HG02798 (cell line): Measurements from ENCODE around the gene HK2.
"Not testable (repeated sequence)": the region's sequence is repeated elsewhere in the genome, so short reads cannot be mapped to it uniquely, and the experiment has no call there.

Experiments used
- ATAC-seq: cut with Tn5 transposase; IDR thresholded peaks from one replicate; pipeline ENCODE4 v1.9.1; 2021; ENCODE audit warnings: mild to moderate bottlenecking; ENCODE audit not compliant: unreplicated experiment, poor library complexity

Gene HK2

DNA sequence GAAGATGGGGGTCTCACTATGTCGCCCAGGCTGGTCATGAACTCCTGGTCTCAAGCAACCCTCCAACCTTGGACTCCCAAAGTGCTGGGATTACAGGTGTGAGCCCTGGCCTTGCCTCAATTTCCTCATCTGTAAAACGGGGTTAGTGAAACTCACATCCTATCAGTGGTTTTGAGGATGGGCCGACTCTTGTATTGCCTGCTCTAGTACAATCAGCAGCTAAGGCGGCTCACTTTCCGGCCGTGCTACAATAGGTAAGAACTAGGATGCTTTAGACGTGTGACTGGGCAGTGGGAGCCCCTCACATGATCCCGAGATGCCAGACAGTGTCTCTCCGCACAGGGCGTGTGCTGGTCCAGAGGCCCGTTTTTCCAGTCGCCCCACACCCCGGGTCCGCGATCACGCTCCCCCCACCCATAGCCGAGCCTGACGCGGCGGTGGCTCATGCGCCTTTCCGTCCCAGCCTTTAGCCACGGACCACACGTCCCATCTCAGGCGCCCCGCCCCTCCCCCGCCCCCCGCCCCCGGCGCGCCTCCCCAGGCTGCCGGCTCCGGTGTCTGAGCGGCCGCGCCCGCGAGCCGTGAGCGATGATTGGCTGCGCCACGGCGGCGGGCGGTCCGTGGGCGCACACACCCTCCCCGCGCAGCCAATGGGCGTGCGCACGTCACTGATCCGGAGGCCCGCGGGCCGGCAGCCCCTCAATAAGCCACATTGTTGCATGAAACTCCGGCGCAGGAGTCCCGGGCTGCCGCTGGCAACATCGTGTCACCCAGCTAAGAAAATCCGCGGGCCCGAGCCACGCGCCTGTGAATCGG, at the start of gene HK2:
Gene HK2 (plus strand): TSS at position 710 of the 816 bp plus-strand sequence. CDS start 454 bp downstream, outside the sequence.
- peak; percentile 87 for ATAC-seq

GRCh38 chr2:74789271-74789670, 44.7 kb upstream of the HK2 start:
- no peak for ATAC-seq

DNA sequence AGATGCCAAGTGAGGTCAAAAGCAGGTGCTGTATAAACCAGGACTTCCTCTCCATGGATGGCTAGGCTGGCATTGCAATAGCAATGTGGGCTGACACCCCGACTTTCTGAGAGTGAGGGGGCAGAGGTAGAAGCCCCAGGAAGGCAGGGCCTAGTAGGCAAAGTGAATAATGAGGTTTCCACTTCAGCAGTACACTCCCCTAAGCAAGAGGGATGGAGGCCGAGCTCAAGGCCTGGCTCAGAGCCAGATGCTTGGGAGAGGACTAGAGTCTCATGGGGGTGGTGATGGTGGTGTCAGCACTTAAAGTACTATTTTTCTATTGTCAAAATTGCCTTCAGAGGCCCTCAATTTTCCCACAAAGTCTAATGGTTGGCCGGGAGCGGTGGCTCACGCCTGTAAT, 41.6 kb upstream of the HK2 start:
- ATAC-seq: no peak

GRCh38 chr2:74794878-74795277, 39.0 kb upstream of the HK2 start:
- not testable (repeated sequence) for ATAC-seq

GRCh38 chr2:74806355-74806839, 27.5 kb upstream of the HK2 start:
- ATAC-seq: no peak

GRCh38 chr2:74806920-74807319, 27.0 kb upstream of the HK2 start:
- ATAC-seq: no peak

DNA sequence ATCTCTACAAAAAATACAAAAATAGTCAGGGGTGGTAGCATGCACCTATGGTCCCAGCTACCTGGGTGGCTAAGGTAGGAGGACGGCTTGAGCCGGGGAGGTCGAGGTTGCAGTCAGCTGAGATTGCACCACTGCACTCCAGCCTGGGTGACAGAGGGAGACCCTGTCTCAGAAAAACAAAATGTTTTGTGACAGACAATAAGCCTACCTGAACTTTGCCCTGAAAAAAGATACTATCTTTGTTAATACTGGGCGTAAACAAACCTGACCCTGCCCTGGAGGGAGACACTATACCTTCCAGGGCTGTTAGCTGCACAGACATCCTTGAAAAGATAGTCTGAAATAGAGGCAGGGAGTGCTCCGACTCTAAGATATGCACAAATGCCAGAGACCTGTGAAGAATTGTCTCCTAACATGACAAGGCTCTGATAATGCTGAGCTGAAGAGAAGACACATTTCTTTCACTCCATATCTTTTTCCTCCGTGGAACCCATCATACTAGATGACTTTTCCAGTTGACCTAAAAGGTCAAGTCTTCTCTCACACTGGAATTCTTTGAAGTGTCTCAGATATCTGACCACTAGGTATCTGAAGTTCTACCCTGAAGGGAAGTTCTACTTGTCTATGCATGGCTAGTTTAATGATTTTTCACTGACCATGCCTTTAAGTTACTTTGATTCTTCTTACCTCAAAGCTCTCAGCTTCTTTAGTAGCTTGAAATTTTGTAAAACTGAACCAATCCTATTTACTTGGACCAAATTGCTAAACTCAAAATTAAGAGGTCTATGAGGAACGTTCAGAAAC, 20.9 kb upstream of the HK2 start:
- ATAC-seq: no peak

GRCh38 chr2:74814102-74814501, 19.8 kb upstream of the HK2 start:
- ATAC-seq: no peak

DNA sequence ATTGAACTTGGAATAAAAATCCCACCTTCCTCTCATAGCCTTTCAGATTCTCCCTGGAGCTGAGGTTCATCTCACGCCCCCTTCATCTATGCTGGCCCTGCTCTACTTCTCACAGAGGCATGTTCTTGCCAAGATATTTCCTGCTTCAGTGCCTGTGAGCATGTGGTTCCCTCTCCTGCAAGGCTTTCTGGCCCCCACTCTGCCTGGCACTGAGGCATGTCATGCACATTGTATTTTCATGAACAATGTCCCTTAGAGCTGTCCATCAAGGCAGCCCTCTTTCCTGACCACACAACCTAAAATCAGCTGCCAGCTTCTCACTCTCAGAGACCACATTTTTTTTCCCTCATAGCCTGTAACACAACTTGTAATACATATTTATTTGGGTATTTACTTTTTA, 18.0 kb upstream of the HK2 start:
- no peak for ATAC-seq

DNA sequence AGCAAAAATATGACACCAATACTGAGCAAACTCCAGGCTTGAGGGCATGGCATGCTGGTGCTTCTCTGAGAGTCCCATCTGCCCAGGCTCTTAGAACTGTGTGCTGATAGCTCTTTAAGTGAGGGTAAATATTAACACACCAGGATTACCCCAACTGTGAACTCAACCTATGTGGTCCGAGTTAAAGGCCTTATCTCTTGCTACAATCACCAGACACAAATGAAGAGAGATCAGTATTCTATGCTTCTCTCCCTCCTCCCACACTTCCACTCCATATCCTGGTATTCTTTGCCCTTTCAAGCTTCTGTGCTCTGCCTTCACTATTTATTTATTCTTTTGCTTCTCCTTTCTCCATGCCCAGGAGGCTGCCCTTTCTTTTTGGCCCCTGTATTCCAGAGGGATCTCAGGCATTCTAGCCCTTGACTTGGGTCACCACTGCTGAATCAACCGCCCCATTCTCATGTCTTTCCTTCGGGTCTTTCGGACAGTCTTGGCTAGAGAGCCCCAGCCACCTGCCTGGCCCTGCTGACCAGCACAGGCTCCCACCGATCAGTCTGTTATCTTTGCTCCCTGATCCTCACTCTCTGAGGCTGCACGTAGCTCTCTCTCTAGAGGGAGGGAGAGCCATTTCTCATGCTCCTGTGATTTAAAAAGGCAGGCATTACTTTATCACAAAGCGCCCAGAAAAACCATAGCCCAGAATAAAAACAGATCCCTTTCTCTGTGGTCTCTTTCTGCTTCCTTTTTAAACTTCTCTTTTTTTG, 17.2 kb upstream of the HK2 start:
- no peak for ATAC-seq

- no peak for ATAC-seq
Measured at GRCh38 chr2:74817304-74817675, 16.6 kb upstream of the HK2 start.

GRCh38 chr2:74819702-74820101, 14.2 kb upstream of the HK2 start:
- ATAC-seq: no peak

DNA sequence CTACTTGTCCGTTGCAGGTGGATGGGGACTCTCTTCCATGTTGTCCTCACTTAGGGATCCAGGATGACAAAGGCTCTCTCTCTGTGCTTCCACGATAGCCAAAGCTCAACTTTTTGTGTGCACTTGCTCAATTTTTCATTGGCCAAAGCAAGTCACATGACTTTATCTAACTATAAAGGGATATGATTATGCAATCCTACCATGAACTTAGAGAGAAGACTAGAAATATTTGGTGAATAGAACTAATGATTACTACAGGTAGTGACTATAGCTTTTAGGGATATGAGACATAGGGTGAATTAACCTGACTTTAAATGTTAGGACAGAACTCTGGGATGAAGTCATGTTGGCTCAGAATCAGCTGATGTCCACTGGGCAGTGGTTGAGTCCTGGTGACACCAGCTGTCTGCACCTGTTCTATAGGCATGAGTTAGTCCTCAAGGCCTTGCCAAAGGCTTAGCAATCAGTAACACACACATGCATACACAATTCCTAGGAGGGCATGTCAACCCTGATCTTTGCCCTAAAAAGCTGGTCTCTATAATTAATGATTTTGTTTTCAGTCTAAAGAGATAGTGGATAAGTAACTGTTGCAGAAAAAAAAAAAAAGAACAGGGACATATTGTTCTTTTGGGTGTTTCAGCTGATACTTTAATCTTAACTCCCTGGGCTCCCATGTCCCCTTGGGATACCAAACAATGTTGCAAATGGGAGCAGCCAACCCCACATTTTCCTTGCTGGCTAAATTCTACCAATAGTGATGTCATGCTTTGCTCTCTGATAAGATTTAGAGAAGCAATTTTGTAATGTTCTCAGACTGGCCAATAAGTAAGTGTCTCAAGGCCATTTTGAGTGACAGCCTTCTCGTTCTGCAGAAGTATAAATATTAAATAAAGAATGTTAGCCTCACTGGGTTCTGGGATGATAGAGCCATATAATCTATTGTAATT, 12.5 kb upstream of the HK2 start:
- ATAC-seq: no peak

GRCh38 chr2:74822771-74823566, 11.0 kb upstream of the HK2 start:
- no peak for ATAC-seq

- ATAC-seq: no peak
Measured at GRCh38 chr2:74824679-74825078, 9.2 kb upstream of the HK2 start.

DNA sequence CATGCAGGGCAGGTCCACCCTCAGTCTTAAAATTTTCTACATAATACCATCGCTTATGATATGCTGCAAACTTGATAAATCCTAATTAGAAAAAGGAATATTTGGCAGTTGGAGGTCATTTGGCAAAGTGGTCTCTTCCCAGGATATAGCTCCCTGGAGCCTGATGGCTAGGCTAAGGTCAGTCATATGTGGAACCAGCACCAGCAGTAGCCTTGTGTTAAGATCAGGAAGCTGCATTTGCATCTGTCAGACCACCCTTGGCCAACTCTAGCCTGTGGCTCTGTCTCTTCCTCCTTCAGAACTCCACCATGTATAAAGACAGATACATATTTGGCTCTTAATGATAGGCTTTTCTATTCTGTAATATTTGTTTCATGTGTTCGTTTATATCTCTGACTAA, 5.4 kb upstream of the HK2 start:
- no peak for ATAC-seq

GRCh38 chr2:74831693-74832530, 2.0 kb upstream of the HK2 start:
- ATAC-seq: no peak

DNA sequence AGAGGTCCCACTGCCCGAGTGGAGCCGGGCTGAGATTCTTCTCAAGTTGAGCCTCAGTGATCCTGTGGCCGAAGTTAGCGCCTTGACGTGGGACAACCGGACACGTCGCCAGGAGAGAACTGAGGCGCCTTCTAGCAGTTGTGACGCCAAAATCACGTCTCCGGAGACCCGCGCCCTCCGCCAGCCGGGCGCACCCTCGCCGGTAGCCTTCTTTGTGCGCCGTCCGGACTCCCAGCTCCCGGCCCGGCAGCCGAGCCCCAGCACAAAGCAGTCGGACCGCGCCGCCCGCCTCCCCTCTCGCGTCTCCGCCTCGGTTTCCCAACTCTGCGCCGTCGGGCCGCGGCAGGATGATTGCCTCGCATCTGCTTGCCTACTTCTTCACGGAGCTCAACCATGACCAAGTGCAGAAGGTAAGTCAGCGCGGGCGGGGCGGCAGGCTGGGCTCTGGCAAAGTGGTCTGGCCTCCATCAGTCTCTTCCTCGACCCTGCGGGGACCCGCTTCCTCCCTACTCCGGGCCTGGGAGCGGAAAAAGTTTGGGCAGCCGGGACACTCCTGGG, 386 bp downstream of the HK2 start:
- peak; percentile 19 for ATAC-seq
